KBM-7 (cell line): Measurements from ENCODE around the gene EDIL3.
"Not testable (repeated sequence)": the region's sequence is repeated elsewhere in the genome, so short reads cannot be mapped to it uniquely, and the experiment has no call there.

Experiments used
- DNase-seq: peaks from one replicate; pipeline ENCODE4 v3.0.0-alpha.2; 2015
- in situ Hi-C: fragments of 300-500 bp; cut with MboI; formaldehyde crosslinking; loops from 2 replicates; pipeline ENCODE4 v1.14.3; 2020; ENCODE audit warnings: low sequenced_read_pairs, low pct_unique_long_range_greater_than_20kb, mixed read lengths

The EDIL3 gene

DNA sequence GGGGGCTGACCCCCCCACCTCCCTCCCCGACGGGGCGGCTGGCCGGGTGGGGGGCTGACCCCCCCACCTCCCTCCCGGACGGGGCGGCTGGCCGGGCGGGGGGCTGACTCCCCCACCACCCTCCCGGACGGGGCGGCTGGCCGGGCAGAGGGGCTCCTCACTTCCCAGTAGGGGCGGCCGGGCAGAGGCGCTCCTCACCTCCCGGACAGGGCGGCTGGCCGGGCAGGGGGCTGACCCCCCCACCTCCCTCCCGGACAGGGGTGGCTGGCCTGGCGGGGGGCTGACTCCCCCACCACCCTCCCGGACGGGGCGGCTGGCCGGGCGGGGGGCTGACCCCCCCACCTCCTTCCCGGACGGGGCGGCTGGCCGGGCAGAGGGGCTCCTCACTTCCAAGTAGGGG is 72.4 kb downstream of the EDIL3 start:
- DNase-seq, in situ Hi-C loops: not testable (repeated sequence)

DNA sequence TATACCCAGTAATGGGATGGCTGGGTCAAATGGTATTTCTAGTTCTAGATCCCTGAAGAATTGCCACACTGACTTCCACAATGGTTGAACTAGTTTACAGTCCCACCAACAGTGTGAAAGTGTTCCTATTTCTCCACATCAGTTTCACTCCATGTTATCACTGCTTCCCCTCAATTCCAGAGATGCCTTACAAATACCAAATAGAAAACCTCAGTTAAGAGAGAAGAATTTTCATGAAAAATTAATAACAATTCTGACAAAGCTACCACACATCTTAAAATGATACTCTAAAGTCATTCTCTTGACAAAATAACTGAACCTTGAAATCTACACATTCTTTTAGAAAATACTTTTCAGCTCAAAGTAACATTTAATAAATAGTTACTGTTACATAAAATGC is 74.8 kb downstream of the EDIL3 start:
- DNase-seq, in situ Hi-C loops: not testable (repeated sequence)

DNA sequence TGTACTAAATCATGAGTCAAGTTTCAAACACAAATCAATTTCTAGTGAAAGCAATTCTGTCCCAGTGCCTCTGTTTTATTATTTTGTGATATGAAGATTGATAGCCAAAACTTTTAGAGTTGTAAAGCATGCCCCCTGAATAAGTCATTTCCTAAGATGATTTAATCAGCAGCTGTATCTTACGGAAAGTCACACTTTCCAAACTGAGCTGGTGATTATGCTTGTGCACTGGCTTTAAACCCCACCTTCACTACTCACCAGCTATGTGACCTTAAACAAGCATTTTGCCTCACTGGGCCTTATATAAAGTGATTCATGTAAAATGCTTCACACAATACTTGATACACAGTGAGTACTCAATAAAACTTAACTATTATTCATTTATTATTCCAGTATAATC is 78.1 kb downstream of the EDIL3 start:
- DNase-seq = no peak
- in situ Hi-C loops = no loop called here

DNA sequence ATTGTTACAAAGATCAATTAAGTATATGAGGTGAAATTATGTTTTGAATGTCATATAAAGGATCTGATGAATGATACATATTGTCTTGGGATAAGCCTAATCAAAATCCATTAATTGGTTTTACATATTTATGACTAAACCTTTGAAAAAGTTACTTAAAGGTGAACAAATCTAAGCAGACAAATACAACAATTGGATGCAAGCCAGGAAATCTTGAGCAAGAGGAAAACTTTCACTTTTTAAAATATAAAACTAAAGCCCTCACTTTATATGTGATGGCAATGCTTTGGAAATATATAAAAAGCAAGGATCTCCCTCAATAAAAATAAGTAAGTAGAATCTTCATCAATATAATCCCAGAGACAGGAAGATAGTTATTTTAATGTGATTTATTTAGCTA is 80.1 kb downstream of the EDIL3 start:
- in situ Hi-C loops = no loop called here

DNA sequence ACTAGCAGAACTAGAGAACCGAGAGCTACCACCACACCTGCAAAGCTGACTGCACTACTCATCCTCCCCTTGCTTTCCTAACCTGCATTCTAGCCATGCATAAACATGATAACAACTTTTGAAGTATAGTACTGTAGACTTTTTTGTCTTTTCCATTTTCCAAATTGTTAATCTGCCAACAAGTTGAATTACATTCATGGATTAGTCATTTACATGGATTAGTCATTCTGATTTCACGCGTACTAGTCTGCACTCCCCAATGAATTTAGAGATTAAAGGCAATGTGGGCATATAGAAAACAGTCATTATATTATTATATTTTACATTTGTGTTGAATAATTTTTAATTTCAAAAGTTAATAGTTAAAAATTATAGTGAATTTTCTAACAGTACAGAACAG is 81.4 kb downstream of the EDIL3 start:
- in situ Hi-C loops = no loop called here
- no peak for DNase-seq

More for the DNA sequence above, 80.1 kb downstream of the EDIL3 start:
- DNase-seq = no peak

DNA sequence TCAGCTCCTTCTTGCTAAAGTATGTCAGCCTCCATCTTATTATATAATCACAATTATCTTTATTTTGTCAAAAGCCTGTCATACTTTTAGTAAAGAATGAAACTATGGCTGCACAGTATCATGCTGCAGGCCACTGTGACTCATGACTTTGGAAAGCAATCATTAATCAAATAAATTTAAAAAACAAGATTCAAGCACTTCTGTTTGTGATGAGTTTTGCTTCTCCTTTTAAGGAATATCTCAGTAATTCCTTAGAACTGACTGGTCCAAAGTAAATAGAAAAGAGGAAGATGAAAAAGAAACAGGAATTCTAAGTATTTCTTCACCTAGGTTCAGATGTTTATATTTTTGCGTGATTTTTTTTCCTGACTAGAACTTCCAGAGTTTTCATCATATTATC is 83.1 kb downstream of the EDIL3 start:
- DNase-seq = no peak
- in situ Hi-C loops = no loop called here

DNA sequence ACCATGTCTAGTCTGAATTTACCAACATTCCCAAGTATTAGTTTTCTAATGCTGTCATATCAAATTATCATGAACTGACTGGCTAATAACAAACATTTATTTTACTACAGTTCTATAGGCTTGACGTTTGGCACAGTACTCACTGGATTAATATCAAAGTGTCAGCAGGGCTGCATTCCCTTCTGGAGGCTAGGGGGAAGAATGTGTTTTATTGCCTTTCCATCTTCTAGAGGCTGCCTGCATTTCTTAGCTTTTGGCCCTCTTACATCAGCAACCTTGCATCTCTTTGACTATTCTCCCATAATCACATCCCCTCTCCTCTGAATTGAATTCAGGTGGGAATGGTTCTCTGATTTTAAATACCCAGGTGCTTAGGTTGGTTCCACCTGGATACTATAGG is 84.7 kb downstream of the EDIL3 start:
- no peak for DNase-seq
- in situ Hi-C loops = no loop called here

DNA sequence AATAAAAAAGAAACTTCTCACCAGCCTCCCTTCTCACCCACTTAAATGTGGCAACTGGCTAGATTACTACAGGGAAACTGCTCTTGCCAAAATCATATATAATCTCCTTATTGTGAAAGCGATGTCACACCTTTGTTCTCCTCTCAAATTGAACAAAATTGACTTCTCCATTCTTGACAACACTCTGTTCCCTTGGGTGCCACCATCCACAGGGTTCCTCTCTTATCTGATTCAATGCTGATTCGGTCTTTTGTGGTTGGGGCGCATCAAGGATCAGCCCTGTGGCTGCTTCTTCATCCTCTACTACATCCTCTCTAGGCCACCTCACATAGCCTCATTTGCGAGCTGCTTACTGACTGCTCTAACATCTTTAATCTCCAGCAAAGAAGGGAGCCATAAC is 86.1 kb downstream of the EDIL3 start:
- DNase-seq = no peak
- in situ Hi-C loops = no loop called here

DNA sequence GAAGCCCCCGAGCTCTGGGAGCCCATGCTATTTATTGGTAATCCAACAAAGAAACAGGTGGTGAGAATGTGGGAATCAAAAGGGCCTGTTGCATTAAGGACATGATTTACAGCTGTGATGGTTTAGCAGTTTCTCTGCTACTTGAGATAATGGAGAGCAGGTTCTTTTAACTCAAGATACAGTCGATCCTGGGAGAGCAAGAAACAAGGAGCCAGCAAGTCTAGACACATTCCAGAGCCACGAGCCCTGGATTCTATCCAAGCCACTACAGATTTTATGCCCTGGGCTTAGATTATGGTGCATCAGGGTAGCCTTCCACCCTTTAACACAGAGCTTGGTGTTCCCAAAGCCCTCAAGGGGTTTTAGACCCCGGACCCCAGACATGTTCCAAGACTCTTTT is 87.0 kb downstream of the EDIL3 start:
- DNase-seq, in situ Hi-C loops: not testable (repeated sequence)

DNA sequence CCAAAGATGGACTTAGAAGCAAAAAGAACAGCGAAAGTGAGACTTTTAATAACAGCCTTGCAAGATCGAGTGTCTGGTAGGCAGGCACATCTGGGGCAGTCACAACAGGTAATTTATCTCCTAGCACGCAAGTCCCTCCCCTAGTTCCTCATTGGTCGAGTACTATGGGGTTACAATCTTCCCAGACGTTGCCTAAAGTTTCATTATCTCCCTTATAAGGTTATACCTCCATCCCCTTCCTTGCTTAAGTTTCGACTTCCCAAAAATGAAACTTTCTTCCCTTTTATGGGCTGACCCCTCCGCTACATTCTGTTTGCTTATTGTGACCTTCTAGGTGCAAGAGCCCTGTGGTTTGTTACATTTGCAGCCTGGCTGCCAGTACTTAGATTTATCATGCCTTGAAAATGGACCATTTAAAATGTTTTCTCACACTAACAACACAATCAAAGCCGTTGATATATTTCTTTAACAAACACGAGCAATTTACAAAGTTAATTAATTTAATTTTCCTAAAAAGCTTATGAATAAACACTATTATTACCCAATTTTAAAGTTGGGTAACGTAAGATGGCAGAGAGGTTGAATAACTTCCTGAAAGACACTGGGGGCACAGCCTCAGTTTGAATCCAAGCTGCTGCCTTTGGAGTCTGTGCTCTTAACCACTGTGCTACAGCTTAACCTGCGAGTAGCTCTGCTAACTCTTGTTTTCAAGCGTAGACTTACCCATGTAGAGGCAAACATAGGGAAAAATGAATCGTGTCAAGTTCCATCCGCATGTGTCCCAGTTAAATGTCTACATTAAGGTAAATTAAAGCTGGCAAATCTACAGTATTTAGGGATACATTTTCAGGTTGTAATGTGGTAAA is 91.7 kb downstream of the EDIL3 start:
- in situ Hi-C loops = no loop called here
- no peak for DNase-seq

DNA sequence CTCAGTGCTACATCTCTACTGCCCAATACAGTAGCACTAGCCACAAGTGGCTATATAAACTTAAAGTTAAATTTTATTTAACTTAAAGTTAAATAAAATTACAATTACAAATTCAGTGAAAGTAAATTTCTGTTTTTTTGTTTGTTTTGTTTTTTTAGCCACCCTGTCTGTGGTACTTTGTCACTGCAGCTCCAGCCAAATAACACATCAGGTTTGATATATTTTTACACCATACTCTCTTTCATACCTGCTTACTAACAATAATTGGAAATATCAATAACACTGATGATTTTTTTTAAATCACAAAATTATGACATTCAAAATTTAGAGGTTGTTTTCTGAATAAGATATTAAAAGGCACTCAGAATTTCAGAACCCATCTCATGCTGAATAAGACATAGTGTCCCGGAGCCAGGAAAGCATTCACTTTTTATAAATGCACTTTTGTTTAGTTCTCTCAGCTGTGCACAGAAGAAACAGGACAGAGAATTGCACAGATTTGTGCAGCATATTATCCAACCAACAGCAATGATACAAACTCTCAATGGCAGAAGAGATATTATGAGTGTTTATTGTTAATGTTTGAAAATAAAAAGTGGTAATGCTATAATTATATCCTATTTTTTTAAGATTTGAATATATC is 92.6 kb downstream of the EDIL3 start:
- DNase-seq = no peak
- in situ Hi-C loops = no loop called here

DNA sequence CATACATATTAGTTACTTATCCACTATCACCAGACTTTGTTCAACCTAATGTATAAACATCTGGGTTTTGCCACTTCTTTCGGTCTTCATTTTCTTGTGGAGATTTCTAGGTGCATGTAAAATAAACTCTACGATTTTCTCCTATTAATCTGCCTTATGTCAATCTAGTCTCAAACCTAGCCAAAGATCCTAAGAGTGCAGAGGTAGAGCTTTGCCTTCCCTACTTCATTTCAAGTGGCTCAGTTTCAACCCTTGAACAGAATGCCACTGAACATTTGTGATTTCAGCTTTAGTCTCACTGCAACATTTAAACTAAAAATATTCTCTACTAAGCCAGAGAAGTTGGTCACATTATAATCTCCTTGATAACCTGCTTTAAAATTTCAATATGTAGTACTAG is 94.0 kb downstream of the EDIL3 start:
- no peak for DNase-seq
- in situ Hi-C loops = no loop called here

DNA sequence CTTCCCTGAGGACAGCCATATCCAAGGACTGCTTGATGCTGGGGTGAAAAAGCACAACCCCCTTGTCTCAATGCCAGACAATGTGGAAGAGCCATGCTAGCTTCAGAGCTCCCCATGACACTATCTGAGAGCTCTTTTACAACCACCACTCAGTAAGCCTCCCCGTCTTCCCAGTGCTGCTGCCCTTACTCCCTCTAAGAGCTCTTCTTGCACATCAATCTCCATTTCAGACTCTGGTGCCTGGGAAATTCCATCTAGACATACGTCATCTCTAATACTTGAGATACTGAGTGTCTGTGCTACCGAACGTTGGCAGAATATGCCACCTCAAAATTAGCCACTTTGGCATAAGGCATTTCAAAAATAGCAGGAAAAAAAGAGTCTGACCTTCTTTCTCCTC is 94.5 kb downstream of the EDIL3 start:
- DNase-seq = no peak
- in situ Hi-C loops = no loop called here

DNA sequence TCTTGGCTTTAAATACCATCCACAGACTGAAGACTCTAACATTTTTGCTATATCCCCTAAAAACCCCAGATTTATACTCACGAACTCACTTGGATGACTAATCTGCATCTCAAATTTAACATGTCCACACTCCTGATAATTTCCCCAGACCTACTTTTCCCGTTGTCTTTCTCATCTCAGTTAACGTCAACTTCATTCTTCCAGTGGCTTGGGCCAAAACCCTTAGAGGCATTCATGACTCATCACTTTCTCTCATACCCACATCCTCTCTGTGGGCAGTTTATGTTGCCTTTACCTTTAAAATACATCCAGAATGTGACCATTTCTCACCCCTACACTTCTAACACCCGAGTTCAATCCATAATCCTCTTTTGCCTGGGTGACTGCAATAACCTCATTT is 96.7 kb downstream of the EDIL3 start:
- in situ Hi-C loops = no loop called here
- DNase-seq = peak; percentile 28

DNA sequence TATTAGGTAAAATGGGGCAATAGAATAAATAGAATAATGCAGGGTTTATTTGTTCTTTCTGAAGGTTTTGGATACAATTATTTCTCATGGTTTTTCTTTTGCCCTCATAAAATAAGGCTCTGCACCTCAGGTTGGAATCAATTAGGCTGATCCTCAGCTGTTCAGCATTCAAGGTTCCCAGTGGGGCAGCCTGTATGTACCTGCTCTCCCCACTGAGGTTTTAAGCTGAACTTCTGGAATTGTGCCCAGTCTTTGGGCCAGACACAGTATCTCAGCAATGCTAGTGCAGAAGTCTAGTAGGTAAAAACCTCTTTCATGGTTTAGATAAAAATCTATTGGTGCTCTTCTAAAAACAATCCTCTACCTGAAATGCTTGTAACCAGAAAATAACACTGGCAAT is 98.0 kb downstream of the EDIL3 start:
- no peak for DNase-seq
- in situ Hi-C loops = no loop called here

DNA sequence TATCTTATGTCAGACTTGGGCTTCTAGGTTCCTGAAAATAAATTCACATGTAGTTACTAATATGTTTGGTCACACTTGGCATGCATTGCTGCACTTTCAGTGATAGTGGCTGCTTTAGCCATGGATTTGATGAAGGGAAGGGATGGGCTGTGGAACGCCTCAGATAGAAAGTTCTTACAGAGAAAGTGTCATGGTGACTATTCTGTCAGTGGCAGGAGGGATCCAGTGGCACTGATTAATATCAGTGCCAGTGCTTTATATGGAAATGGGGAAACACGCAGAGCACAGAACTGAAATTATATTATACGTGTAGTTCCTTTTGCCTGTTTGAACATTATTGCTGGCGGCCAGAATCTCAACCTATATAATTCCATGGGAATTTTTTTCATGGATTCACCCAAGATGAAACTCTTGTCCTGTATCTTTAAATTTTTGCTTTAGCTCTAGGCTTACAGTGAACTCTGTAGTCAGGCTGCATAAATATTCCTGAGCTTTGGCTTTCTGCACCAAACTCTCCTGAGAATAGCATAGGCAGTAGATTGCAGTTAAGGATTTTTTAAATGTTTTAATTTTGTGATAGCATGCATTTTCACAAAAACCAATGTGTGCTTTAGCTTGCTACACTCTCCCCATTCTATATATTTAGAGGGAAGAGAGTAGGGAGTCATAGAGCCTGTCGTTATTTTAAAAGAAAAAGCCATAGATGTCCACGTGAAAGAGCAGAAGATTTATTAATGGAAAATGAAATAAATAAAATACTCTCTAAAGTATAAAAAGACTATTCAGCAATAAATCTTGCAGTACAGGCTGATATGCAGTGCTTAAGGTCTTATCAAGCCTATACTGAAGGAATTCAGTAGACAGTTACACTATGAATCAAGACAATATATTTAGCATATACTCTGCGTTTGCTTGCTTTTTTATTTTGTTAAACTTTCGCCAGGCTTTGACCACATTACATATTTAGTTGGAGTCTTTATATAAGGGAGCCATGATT is 98.7 kb downstream of the EDIL3 start:
- DNase-seq = no peak
- in situ Hi-C loops = no loop called here

DNA sequence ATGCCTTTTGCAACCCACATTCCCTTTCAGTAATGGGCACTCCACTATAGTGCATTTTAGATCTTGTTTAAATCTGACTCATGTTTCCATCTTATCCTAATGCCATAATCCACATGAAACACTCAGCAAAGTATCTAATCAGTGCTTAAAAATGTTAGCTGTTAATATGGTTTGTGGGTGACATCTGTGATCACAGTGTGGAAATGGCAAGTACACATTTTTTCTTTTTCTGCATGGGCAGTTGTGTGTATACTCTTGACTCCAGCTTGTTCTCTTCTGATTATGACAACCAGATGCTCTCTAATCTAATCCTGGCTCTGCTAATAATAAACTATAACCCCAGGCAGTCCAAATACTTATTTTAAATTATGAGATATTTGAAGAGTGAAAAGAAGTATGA is 103.3 kb downstream of the EDIL3 start:
- in situ Hi-C loops = no loop called here
- no peak for DNase-seq

DNA sequence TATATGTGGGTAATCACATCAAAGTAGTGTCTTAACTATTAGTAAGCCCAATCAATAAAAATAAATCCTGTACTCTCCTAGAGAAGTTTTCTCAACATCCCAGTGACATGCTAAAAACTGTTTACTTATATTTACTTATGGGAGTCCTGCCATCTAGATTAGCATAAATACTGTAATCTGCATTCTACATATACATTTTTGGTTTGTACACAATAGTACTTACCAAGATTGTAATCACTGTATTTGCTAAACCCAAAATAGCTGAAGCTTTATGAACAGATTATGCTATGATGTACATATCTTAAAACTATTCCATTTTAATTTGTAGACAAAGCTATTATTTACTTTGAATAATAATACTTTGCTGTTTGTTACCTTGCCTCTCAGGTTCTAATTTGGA is 105.4 kb downstream of the EDIL3 start:
- in situ Hi-C loops = no loop called here
- DNase-seq = no peak

DNA sequence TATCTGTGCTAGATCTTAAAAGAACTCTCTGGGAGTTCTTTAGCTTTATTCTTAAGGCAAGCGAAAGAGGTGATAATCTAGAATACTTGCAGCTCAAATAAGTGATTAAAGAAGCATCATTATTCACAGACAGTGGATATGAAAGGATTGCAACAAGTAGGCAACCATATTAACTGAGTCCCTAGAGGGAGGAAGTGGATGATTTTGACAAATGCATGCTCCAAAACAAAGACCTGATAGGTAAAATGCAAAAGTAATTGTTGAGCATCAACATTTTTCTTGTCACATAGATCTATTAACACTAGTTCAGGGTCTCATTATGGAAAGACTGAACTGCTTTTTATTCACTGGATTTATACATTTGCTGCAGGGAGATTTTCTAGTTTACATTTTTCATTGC is 109.1 kb downstream of the EDIL3 start:
- DNase-seq = no peak
- in situ Hi-C loops = no loop called here
